Tibial artery (tissue), 4 donors: Measurements from ENCODE around the gene NBPF6.

ENCODE experiments used
- DNase-seq, 2 donors: peaks; one replicate each; pipeline ENCODE4 v3.0.0-alpha.2; 2019
- H3K27ac ChIP-seq, 2 donors: fragments of 200-600 bp; sonication (generic) in 1 of 2; 1 replicate in 1 of 2; 2 replicates in 1 of 2; pipeline ENCODE4 v1.5.1; 2018 to 2019; ENCODE audit warnings: mild to moderate bottlenecking in 1 of 2
- H3K27me3 ChIP-seq, 2 donors: fragments of 200-600 bp; sonication (generic) in 1 of 2; one replicate each; pipeline versions ENCODE4 v1.5.1 to v1.6.0; 2016 to 2019
- H3K36me3 ChIP-seq, 3 donors: fragments of 200-600 bp; sonication (generic) in 2 of 3; one replicate each; pipeline ENCODE4 v1.5.1; 2016 to 2019; ENCODE audit warnings: mild to moderate bottlenecking in 2 of 3
- H3K4me1 ChIP-seq, 4 donors: fragments of 200-600 bp; sonication (generic) in 2 of 4; 1 replicate in 3 of 4; 2 replicates in 1 of 4; pipeline ENCODE4 v1.5.1; 2016 to 2019
- H3K4me3 ChIP-seq, 2 donors: fragments of 200-600 bp; sonication (generic) in 1 of 2; 1 replicate in 1 of 2; 2 replicates in 1 of 2; pipeline ENCODE4 v1.5.1; 2018 to 2019; ENCODE audit warnings: mild to moderate bottlenecking in 2 of 2
- H3K9me3 ChIP-seq, 3 donors: fragments of 200-600 bp; sonication (generic) in 1 of 3; one replicate each; pipeline ENCODE4 v1.5.1; 2016 to 2019
- CTCF ChIP-seq, 2 experiments: fragments of 200-600 bp in 1 of 2; fragments of 450-650 bp in 1 of 2; IDR thresholded peaks; one replicate each; pipeline ENCODE4 v1.5.1; 2017 to 2019; ENCODE audit warnings: antibody characterized with exemption in 2 of 2, mild to moderate bottlenecking in 1 of 2, moderate library complexity in 1 of 2
- intact Hi-C: fragments of 100-400 bp; cut with DNase I; formaldehyde crosslinking; loops from one replicate; pipeline ENCODE4 v1.15.0; 2023; ENCODE audit warnings: low total_unique reads

The NBPF6 gene

GRCh38 chr1:108502624-108503023 is 52.5 kb downstream of the NBPF6 start:
- Histone ChIP-seq H3K27me3 (no peaks in the 10 kb centered on the region), H3K27ac (no peak overlapping the region), H3K9me3 (no peaks in the 10 kb centered on the region), H3K4me1 (peaks cover 0 to 10% (median 2%) of the 10 kb centered on the region in 4 donors), H3K4me3 (no peak overlapping the region), H3K36me3 (no peaks in the 10 kb centered on the region)
- intact Hi-C loops: no loop called here
- TF ChIP-seq CTCF (IDR thresholded peaks at IDR 0.05): no peak
- DNase-seq: no peak

GRCh38 chr1:108503062-108503733 is 53.1 kb downstream of the NBPF6 start:
- Histone ChIP-seq H3K9me3 (no peaks in the 10 kb centered on the region), H3K4me1 (peaks cover 0 to 10% (median 2%) of the 10 kb centered on the region in 4 donors), H3K36me3 (no peaks in the 10 kb centered on the region), H3K27ac (no peak overlapping the region), H3K27me3 (no peaks in the 10 kb centered on the region), H3K4me3 (no peak overlapping the region)
- no peak for DNase-seq
- TF ChIP-seq CTCF (IDR thresholded peaks at IDR 0.05): no peak
- intact Hi-C loops: no loop called here

GRCh38 chr1:108504447-108504846 is 54.3 kb downstream of the NBPF6 start:
- intact Hi-C loops: no loop called here
- Histone ChIP-seq H3K9me3 (no peaks in the 10 kb centered on the region), H3K27me3 (no peaks in the 10 kb centered on the region), H3K27ac (no peak overlapping the region), H3K4me3 (no peak overlapping the region), H3K4me1 (peaks cover 0 to 10% (median 2%) of the 10 kb centered on the region in 4 donors), H3K36me3 (no peaks in the 10 kb centered on the region)
- no peak for TF ChIP-seq CTCF (IDR thresholded peaks at IDR 0.05)
- no peak for DNase-seq

- no peak overlapping the region for H3K4me3 ChIP-seq
- TF ChIP-seq CTCF (IDR thresholded peaks at IDR 0.05): no peak
- intact Hi-C loops: no loop called here
Measured at GRCh38 chr1:108505763-108506070, 55.6 kb downstream of the NBPF6 start.

GRCh38 chr1:108511764-108512163 is 61.6 kb downstream of the NBPF6 start:
- intact Hi-C loops: loop anchor here (2.0 kb wide), 1 partner anchor 127 kb away; no protein-coding TSS in a partner anchor
- TF ChIP-seq CTCF (IDR thresholded peaks at IDR 0.05): no peak
- Histone ChIP-seq H3K9me3 (no peaks in the 10 kb centered on the region), H3K27me3 (no peaks in the 10 kb centered on the region), H3K4me1 (no peaks in the 10 kb centered on the region), H3K27ac (no peak overlapping the region), H3K36me3 (no peaks in the 10 kb centered on the region), H3K4me3 (no peak overlapping the region)
- no peak for DNase-seq

More at GRCh38 chr1:108505763-108506070, 55.6 kb downstream of the NBPF6 start:
- no peak for DNase-seq
- peaks cover 0 to 10% (median 2%) of the 10 kb centered on the region in 4 donors for H3K4me1 ChIP-seq
- H3K9me3 ChIP-seq: no peaks in the 10 kb centered on the region
- no peaks in the 10 kb centered on the region for H3K27me3 ChIP-seq
- H3K36me3 ChIP-seq: no peaks in the 10 kb centered on the region
- no peak overlapping the region for H3K27ac ChIP-seq
